Measurements from ENCODE around the gene NT5C3A.

DNA sequence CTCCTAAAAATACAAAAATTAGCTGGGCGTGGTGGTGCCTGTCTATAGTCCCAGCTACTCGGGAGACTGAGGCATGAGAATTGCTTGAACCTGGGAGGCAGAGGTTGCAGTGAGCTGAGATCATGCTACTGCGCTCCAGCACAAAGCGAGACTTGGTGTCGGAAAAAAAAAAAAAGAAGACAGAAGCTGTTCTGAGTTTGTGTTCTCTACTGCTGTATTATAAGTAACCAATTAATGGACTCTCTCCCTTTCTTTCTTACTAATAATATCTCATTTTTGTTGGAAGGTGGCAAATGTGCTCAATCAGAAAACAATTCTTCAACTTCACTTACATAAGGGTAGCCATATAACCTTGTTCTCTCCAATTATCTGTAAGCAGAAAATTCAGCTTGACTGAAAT lies 7.4 kb downstream of the NT5C3A start:
- TF ChIP-seq, protein P1, sequence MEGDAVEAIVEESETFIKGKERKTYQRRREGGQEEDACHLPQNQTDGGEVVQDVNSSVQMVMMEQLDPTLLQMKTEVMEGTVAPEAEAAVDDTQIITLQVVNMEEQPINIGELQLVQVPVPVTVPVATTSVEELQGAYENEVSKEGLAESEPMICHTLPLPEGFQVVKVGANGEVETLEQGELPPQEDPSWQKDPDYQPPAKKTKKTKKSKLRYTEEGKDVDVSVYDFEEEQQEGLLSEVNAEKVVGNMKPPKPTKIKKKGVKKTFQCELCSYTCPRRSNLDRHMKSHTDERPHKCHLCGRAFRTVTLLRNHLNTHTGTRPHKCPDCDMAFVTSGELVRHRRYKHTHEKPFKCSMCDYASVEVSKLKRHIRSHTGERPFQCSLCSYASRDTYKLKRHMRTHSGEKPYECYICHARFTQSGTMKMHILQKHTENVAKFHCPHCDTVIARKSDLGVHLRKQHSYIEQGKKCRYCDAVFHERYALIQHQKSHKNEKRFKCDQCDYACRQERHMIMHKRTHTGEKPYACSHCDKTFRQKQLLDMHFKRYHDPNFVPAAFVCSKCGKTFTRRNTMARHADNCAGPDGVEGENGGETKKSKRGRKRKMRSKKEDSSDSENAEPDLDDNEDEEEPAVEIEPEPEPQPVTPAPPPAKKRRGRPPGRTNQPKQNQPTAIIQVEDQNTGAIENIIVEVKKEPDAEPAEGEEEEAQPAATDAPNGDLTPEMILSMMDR (conservative IDR thresholded peaks at IDR 0.05; ENCODE audit: low read depth, low read length), result no peak
- TF ChIP-seq EZH2 (IDR thresholded peaks at IDR 0.05; ENCODE audit: borderline replicate concordance, low read depth, low read length, poor library complexity, severe bottlenecking), result no peak

Data from A673 (cell line).